WTC11 (cell line): ENCODE measurements around the gene ESRRA. TPM values are rescaled to one million over a fixed set of nuclear protein-coding genes. Genes with fewer than 3 reads are reported as not detected.
"Not testable (repeated sequence)": the region's sequence is repeated elsewhere in the genome, so short reads cannot be mapped to it uniquely, and the experiment has no call there.

Experiments used
- ATAC-seq: fragments of 200-7000 bp; cut with Tn5 transposase; 2 replicates; pipeline ENCODE4 v1.10.0; 2021; ENCODE audit warnings: mild to moderate bottlenecking, moderate library complexity
- CTCF ChIA-PET: fragments of 300-600 bp; sonication (Branson Sonifier 250); formaldehyde crosslinking; loops from one replicate; lab custom pipeline; 2021; ENCODE audit warnings: antibody characterized with exemption; lab: Charles Lee
- POLR2A ChIA-PET: fragments of 350-600 bp; sonication (Branson Sonifier 250); formaldehyde crosslinking; loops from one replicate; lab custom pipeline; 2021; ENCODE audit warnings: antibody characterized with exemption; lab: Charles Lee
- DNase-seq: peaks from one replicate; pipeline ENCODE4 v3.0.0; 2021; ENCODE audit warnings: low spot score
- H3K27ac Mint-ChIP-seq: 2 replicates; pipeline ENCODE4 v1.8.0; 2021; ENCODE audit warnings: mixed read lengths
- H3K27me3 Mint-ChIP-seq: 2 replicates; pipeline ENCODE4 v1.8.0; 2021; ENCODE audit warnings: low read depth, mild to moderate bottlenecking, moderate library complexity, mixed read lengths
- H3K36me3 Mint-ChIP-seq: 2 replicates; pipeline ENCODE4 v1.8.0; 2021; ENCODE audit warnings: mixed read lengths
- H3K4me1 Mint-ChIP-seq: 2 replicates; pipeline ENCODE4 v1.8.0; 2022; ENCODE audit warnings: mixed read lengths
- H3K4me3 Mint-ChIP-seq: 2 replicates; pipeline ENCODE4 v1.8.0; 2021; ENCODE audit warnings: mild to moderate bottlenecking, moderate library complexity, mixed read lengths
- H3K9me3 Mint-ChIP-seq: 2 replicates; pipeline ENCODE4 v1.8.0; 2021; ENCODE audit warnings: mixed read lengths
- ATF3 ChIP-seq: sonication (generic); formaldehyde crosslinking; conservative IDR thresholded peaks from 2 replicates; pipeline ENCODE4 v1.8.1; 2022; ENCODE audit warnings: mild to moderate bottlenecking, missing genetic modification reagents
- CBFB ChIP-seq: sonication (generic); formaldehyde crosslinking; IDR thresholded peaks from 2 replicates; pipeline ENCODE4 v1.8.1; 2022; ENCODE audit warnings: mild to moderate bottlenecking, low read depth, missing genetic modification reagents
- CREB1 ChIP-seq: sonication (generic); formaldehyde crosslinking; IDR thresholded peaks from 2 replicates; pipeline ENCODE4 v1.8.0; 2023; ENCODE audit warnings: mild to moderate bottlenecking, missing genetic modification reagents
- CTCF ChIP-seq: fragments of 200-600 bp; IDR thresholded peaks from 2 replicates; pipeline ENCODE4 v1.8.0; 2022; ENCODE audit warnings: antibody characterized with exemption
- ETV6 ChIP-seq: sonication (generic); formaldehyde crosslinking; IDR thresholded peaks from 2 replicates; pipeline ENCODE4 v1.8.1; 2022; ENCODE audit warnings: mild to moderate bottlenecking, missing genetic modification reagents
- KAT7 ChIP-seq: sonication (generic); formaldehyde crosslinking; IDR thresholded peaks from 2 replicates; pipeline ENCODE4 v1.8.1; 2023; ENCODE audit warnings: missing genetic modification reagents, mild to moderate bottlenecking, borderline replicate concordance
- MLX ChIP-seq: sonication (generic); formaldehyde crosslinking; IDR thresholded peaks from 2 replicates; pipeline ENCODE4 v1.8.1; 2023; ENCODE audit warnings: mild to moderate bottlenecking, missing genetic modification reagents, moderate library complexity
- MXD4 ChIP-seq: fragments of 250-450 bp; sonication (Bioruptor Pico); IDR thresholded peaks from 2 replicates; pipeline ENCODE4 v1.8.0; 2021; ENCODE audit warnings: mild to moderate bottlenecking, moderate library complexity, borderline replicate concordance
- NFE2L1 ChIP-seq: sonication (generic); formaldehyde crosslinking; IDR thresholded peaks from 2 replicates; pipeline ENCODE4 v1.8.1; 2023; ENCODE audit warnings: missing genetic modification reagents
- PRDM15 ChIP-seq: sonication (generic); formaldehyde crosslinking; IDR thresholded peaks from 2 replicates; pipeline ENCODE4 v1.8.0; 2022; ENCODE audit warnings: missing genetic modification reagents
- PRRX2 ChIP-seq: fragments of 250-450 bp; sonication (Bioruptor Pico); IDR thresholded peaks from 2 replicates; pipeline ENCODE4 v1.8.0; 2021; ENCODE audit warnings: mild to moderate bottlenecking
- TEAD1 ChIP-seq: sonication (generic); formaldehyde crosslinking; IDR thresholded peaks from 2 replicates; pipeline ENCODE4 v1.8.0; 2022; ENCODE audit warnings: mild to moderate bottlenecking, missing genetic modification reagents
- ZBTB21 ChIP-seq: sonication (generic); formaldehyde crosslinking; IDR thresholded peaks from 2 replicates; pipeline ENCODE4 v1.8.1; 2023; ENCODE audit warnings: mild to moderate bottlenecking, missing genetic modification reagents, borderline replicate concordance
- ZBTB43 ChIP-seq: sonication (generic); formaldehyde crosslinking; IDR thresholded peaks from 2 replicates; pipeline ENCODE4 v1.8.1; 2023; ENCODE audit warnings: mild to moderate bottlenecking, missing genetic modification reagents
- ZMAT4 ChIP-seq: fragments of 250-450 bp; sonication (Bioruptor Pico); IDR thresholded peaks from 2 replicates; pipeline ENCODE4 v1.9.0; 2021; ENCODE audit warnings: mild to moderate bottlenecking
- ZNF281 ChIP-seq: sonication (generic); formaldehyde crosslinking; IDR thresholded peaks from 2 replicates; pipeline ENCODE4 v1.8.0; 2023; ENCODE audit warnings: mild to moderate bottlenecking, missing genetic modification reagents
- ZNF396 ChIP-seq: fragments of 250-450 bp; sonication (Bioruptor Pico); IDR thresholded peaks from 2 replicates; pipeline ENCODE4 v1.8.0; 2021; ENCODE audit warnings: mild to moderate bottlenecking, moderate library complexity, borderline replicate concordance
- ZSCAN18 ChIP-seq: fragments of 250-450 bp; sonication (Bioruptor Pico); IDR thresholded peaks from 2 replicates; pipeline ENCODE4 v2.1.2; 2022; ENCODE audit warnings: mild to moderate bottlenecking, moderate library complexity
- total RNA-seq: library from RNA; stranded (reverse); gene quantifications from 3 replicates; pipeline ENCODE4 v1.2.3, GENCODE V29; 2021

Gene ESRRA
- total RNA-seq, 1 experiment from 2014 or later, result 81.9 TPM

- peaks cover 14% of the 10 kb centered on the region for H3K4me1 Mint-ChIP-seq
- no peak for DNase-seq
- ChIA-PET CTCF (interaction anchor here (0.5 to 1.9 kb wide), 4 partner anchors 36 to 1846 kb away, joined by 3 to 5 read pairs (median 4); no protein-coding TSS in a partner anchor), POLR2A (no interaction called here)
- no peak for ATAC-seq
- H3K27ac Mint-ChIP-seq, result no peak overlapping the region; the same call in 1 of the 2 replicates
- no peak for TF ChIP-seq TEAD1 (CRISPR knock-in tag)
- TF ChIP-seq CREB1 (CRISPR knock-in tag), result no peak
- TF ChIP-seq ZBTB43 (CRISPR knock-in tag), result no peak
- no peak for TF ChIP-seq CBFB
- TF ChIP-seq MXD4 (CRISPR knock-in tag), result no peak
- no peak for TF ChIP-seq ZNF396 (CRISPR knock-in tag)
- no peak for TF ChIP-seq ATF3
- no peak for TF ChIP-seq ZBTB21 (CRISPR knock-in tag)
- peaks cover 5% of the 10 kb centered on the region for H3K36me3 Mint-ChIP-seq
- peak overlapping the region; percentile 90 for H3K4me3 Mint-ChIP-seq
- peaks cover under 1% of the 10 kb centered on the region for H3K27me3 Mint-ChIP-seq
- no peaks in the 10 kb centered on the region for H3K9me3 Mint-ChIP-seq
Measured at GRCh38 chr11:64306876-64307622, 1.7 kb downstream of the ESRRA start.

- Mint-ChIP-seq H3K4me3 (peak overlapping the region; percentile 20; the same call in 1 of the 2 replicates), H3K27ac (peak overlapping the region; percentile 19), H3K4me1 (peaks cover 14% of the 10 kb centered on the region)
- ATAC-seq, DNase-seq, H3K36me3 Mint-ChIP-seq, H3K9me3 Mint-ChIP-seq, POLR2A ChIA-PET, H3K27me3 Mint-ChIP-seq: not testable (repeated sequence)
- CTCF ChIA-PET, result interaction anchor here (1.4 to 1.9 kb wide), 2 partner anchors 35 to 47 kb away, joined by 4 to 5 read pairs; no protein-coding TSS in a partner anchor
Measured at GRCh38 chr11:64307795-64308194, 2.5 kb downstream of the ESRRA start.

- CTCF ChIA-PET, result interaction anchor here (1.0 to 4.9 kb wide), 2 partner anchors 11 to 43 kb away, joined by 4 to 37 read pairs; no protein-coding TSS in a partner anchor
- H3K4me3 Mint-ChIP-seq, result no peak overlapping the region
Measured at GRCh38 chr11:64312947-64313346, 7.6 kb downstream of the ESRRA start.

More at GRCh38 chr11:64312947-64313346, 7.6 kb downstream of the ESRRA start:
- no peak for DNase-seq
- Mint-ChIP-seq H3K4me1 (peaks cover 10% of the 10 kb centered on the region), H3K9me3 (no peaks in the 10 kb centered on the region), H3K27ac (peak overlapping the region; percentile 91), H3K36me3 (peaks cover 15% of the 10 kb centered on the region), H3K27me3 (no peaks in the 10 kb centered on the region)
- no peak for ATAC-seq
- TF ChIP-seq PRRX2 (CRISPR knock-in tag), result no peak
- no peak for TF ChIP-seq KAT7 (CRISPR knock-in tag)
- TF ChIP-seq NFE2L1 (CRISPR knock-in tag), result no peak
- TF ChIP-seq CTCF, result no peak
- no peak for TF ChIP-seq MLX
- no peak for TF ChIP-seq ZMAT4 (CRISPR knock-in tag)
- no peak for TF ChIP-seq PRDM15
- no peak for TF ChIP-seq ETV6 (CRISPR knock-in tag)
- TF ChIP-seq ZSCAN18, result no peak
- TF ChIP-seq ZNF281 (CRISPR knock-in tag), result no peak
- POLR2A ChIA-PET, result no interaction called here
